Neuronal stem cell (in vitro differentiated cells): ENCODE data around the gene PPP1R1C.

Experiments
- DNase-seq: peaks from one replicate; pipeline ENCODE4 v3.0.0-alpha.2; 2013; ENCODE audit warnings: low spot score
- H2AFZ ChIP-seq: one replicate; pipeline ENCODE4 v1.6.1; 2013; ENCODE audit warnings: mild to moderate bottlenecking, low read length, inconsistent platforms
- H2AK5ac ChIP-seq: 2 replicates; pipeline ENCODE4 v1.6.1; 2013; ENCODE audit warnings: low read depth, mild to moderate bottlenecking, inconsistent platforms, low read length, moderate library complexity, mixed read lengths
- H2BK120ac ChIP-seq: 2 replicates; pipeline ENCODE4 v1.6.1; 2013; ENCODE audit warnings: low read depth, mild to moderate bottlenecking, inconsistent platforms, low read length, moderate library complexity, mixed read lengths
- H2BK12ac ChIP-seq: one replicate; pipeline ENCODE4 v1.6.1; 2013; ENCODE audit warnings: low read length, inconsistent platforms
- H2BK15ac ChIP-seq: 2 replicates; pipeline ENCODE4 v1.6.1; 2013; ENCODE audit warnings: mild to moderate bottlenecking, low read length, inconsistent platforms, mixed read lengths
- H2BK5ac ChIP-seq: one replicate; pipeline ENCODE4 v1.6.1; 2013; ENCODE audit warnings: inconsistent platforms, mild to moderate bottlenecking, low read length, moderate library complexity
- H3K14ac ChIP-seq: one replicate; pipeline ENCODE4 v1.6.1; 2013; ENCODE audit warnings: low read length, inconsistent platforms
- H3K18ac ChIP-seq: 2 replicates; pipeline ENCODE4 v1.6.1; 2013; ENCODE audit warnings: low read length, inconsistent platforms
- H3K23ac ChIP-seq: 2 replicates; pipeline ENCODE4 v1.6.1; 2013; ENCODE audit warnings: low read depth, mild to moderate bottlenecking, mixed read lengths, low read length, inconsistent platforms; ENCODE audit not compliant: poor library complexity
- H3K27ac ChIP-seq: replicated peaks from 3 replicates; pipeline ENCODE4 v1.5.1; 2013; ENCODE audit warnings: low read length, inconsistent platforms
- H3K27me3 ChIP-seq, 3 experiments: 2 replicates each; pipeline ENCODE4 v1.6.1; 2013; ENCODE audit warnings: low read length in 3 of 3, mild to moderate bottlenecking in 2 of 3, inconsistent platforms in 1 of 3, low read depth in 1 of 3, mixed read lengths in 1 of 3, moderate library complexity in 1 of 3; ENCODE audit not compliant: control insufficient read depth in 3 of 3, insufficient read depth in 3 of 3
- H3K36me3 ChIP-seq, 2 donors: replicated peaks in 1 of 2; 2 replicates each; pipeline ENCODE4 v1.6.1; 2013; ENCODE audit warnings: low read length in 2 of 2; ENCODE audit not compliant: control insufficient read depth in 2 of 2, insufficient read depth in 2 of 2
- H3K4ac ChIP-seq: 2 replicates; pipeline ENCODE4 v1.6.1; 2013; ENCODE audit warnings: inconsistent platforms, mild to moderate bottlenecking, low read length, moderate library complexity
- H3K4me1 ChIP-seq, 2 donors: 1 replicate in 1 of 2; 2 replicates in 1 of 2; pipeline ENCODE4 v1.6.1; 2013; ENCODE audit warnings: low read length in 2 of 2, low read depth in 1 of 2; ENCODE audit not compliant: control insufficient read depth in 2 of 2, insufficient read depth in 1 of 2
- H3K4me2 ChIP-seq: one replicate; pipeline ENCODE4 v1.6.1; 2013; ENCODE audit warnings: mild to moderate bottlenecking, low read length, inconsistent platforms; ENCODE audit not compliant: insufficient read depth, poor library complexity, severe bottlenecking
- H3K4me3 ChIP-seq, 2 donors: 2 replicates each; pipeline ENCODE4 v1.5.1; 2013; ENCODE audit warnings: low read length in 2 of 2, mild to moderate bottlenecking in 2 of 2, inconsistent platforms in 1 of 2, moderate library complexity in 1 of 2
- H3K79me1 ChIP-seq: one replicate; pipeline ENCODE4 v1.6.1; 2013; ENCODE audit warnings: low read depth, mild to moderate bottlenecking, inconsistent platforms, low read length, moderate library complexity
- H3K9ac ChIP-seq: one replicate; pipeline ENCODE4 v1.6.1; 2013; ENCODE audit warnings: mild to moderate bottlenecking, low read depth, low read length, inconsistent platforms; ENCODE audit not compliant: poor library complexity
- H3K9me3 ChIP-seq, 2 donors: replicated peaks in 1 of 2; 2 replicates each; pipeline versions ENCODE3 to v1.6.1; 2013; ENCODE audit warnings: low read length in 2 of 2, mild to moderate bottlenecking in 2 of 2, inconsistent platforms in 1 of 2, low read depth in 1 of 2, mixed read lengths in 1 of 2, moderate library complexity in 1 of 2; ENCODE audit not compliant: control insufficient read depth in 2 of 2, insufficient read depth in 1 of 2
- H4K8ac ChIP-seq: one replicate; pipeline ENCODE4 v1.6.1; 2013; ENCODE audit warnings: low read depth, mild to moderate bottlenecking, inconsistent platforms, low read length, moderate library complexity
- H4K91ac ChIP-seq: one replicate; pipeline ENCODE4 v1.6.1; 2013; ENCODE audit warnings: low read length, low read depth, mild to moderate bottlenecking, inconsistent platforms; ENCODE audit not compliant: poor library complexity
- WGBS, 2 donors: extraction: QIAGEN DNeasy Blood & Tissue Kit; methylation state at CpG; one replicate each; pipeline ENCODE4 v1.1.7; 2013; ENCODE audit warnings: missing lambda C conversion rate in 2 of 2, mixed read lengths in 1 of 2; ENCODE audit not compliant: insufficient read length in 2 of 2, insufficient replicate concordance in 1 of 2; ENCODE audit errors: extremely low coverage in 2 of 2; 5-methylcytosine and 5-hydroxymethylcytosine counted together

The PPP1R1C gene

DNA sequence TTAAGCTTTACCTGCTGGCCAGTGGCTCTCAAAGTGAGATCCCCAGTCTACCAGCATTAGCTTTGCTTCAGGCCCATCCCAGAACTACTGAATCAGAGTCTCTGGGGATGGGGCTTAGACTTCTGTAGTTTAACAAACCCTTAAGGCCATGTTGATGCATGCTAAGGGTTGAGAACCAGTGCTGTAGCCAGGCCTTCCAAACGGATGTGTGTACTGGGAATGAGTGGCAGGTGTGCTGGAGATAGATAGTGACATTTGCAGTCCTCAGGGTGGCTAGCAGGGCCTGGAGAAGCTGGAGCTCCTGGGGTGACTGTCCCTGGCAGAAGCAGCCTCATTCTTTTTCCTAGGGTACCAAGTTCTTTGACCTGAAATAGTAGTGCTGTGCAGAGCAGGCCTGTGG lies 148.5 kb downstream of the PPP1R1C start:
- no CpG with 5 or more reads among the region's 1 CpG for WGBS, 2 donors
- Histone ChIP-seq H2AFZ (no peak overlapping the region), H2BK15ac (no peak overlapping the region)

DNA sequence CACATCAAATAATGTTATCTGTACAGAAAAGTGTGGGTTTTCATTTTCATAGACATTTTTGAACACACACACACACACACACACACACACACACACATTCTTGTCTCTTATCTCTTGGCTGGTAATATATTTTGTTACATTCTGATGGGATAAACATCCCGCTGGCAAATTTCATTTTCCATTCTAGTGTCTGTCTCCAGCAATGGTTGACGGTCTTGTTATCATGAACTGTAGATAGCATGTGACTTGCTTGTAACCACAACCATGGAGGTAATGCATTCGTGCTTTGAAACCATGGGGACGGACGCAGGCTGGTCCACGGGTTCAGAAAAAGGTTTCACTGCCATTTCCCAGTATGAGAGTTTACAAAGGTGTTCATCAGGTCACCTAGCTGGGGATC lies 156.4 kb downstream of the PPP1R1C start:
- no peak overlapping the region for H2BK15ac ChIP-seq
- H3K9ac ChIP-seq: no peak overlapping the region
- no peak for DNase-seq
- H2BK5ac ChIP-seq: no peak overlapping the region
- no CpG with 5 or more reads among the region's 6 CpGs for WGBS, 2 donors
- no peak overlapping the region for H3K4me3 ChIP-seq
- H3K27ac ChIP-seq: no peak overlapping the region
- H3K36me3 ChIP-seq: no peaks in the 10 kb centered on the region
- H2AFZ ChIP-seq: no peak overlapping the region
- H3K4me1 ChIP-seq: peaks cover 0 to 9% of the 10 kb centered on the region in 2 donors
- H3K9me3 ChIP-seq: no peaks in the 10 kb centered on the region
- H2BK12ac ChIP-seq: no peak overlapping the region
- H2BK120ac ChIP-seq: no peak overlapping the region
- H3K79me1 ChIP-seq: no peaks in the 10 kb centered on the region
- H4K91ac ChIP-seq: no peak overlapping the region
- H3K23ac ChIP-seq: no peak overlapping the region
- no peak overlapping the region for H2AK5ac ChIP-seq
- no peak overlapping the region for H4K8ac ChIP-seq
- H3K14ac ChIP-seq: no peak overlapping the region
- H3K27me3 ChIP-seq: no peaks in the 10 kb centered on the region
- no peak overlapping the region for H3K4ac ChIP-seq
- no peak overlapping the region for H3K4me2 ChIP-seq
- H3K18ac ChIP-seq: no peak overlapping the region

More for the DNA sequence above, 148.5 kb downstream of the PPP1R1C start:
- no peak overlapping the region for H3K14ac ChIP-seq
- no peak overlapping the region for H3K4ac ChIP-seq
- no peak overlapping the region for H2BK12ac ChIP-seq
- no peak overlapping the region for H3K4me3 ChIP-seq
- H2BK5ac ChIP-seq: no peak overlapping the region
- no peaks in the 10 kb centered on the region for H3K27me3 ChIP-seq
- no peak overlapping the region for H3K4me2 ChIP-seq
- no peaks in the 10 kb centered on the region for H3K36me3 ChIP-seq
- no peak overlapping the region for H4K91ac ChIP-seq
- H2BK120ac ChIP-seq: no peak overlapping the region
- H3K27ac ChIP-seq: no peak overlapping the region
- H3K18ac ChIP-seq: no peak overlapping the region
- H3K9ac ChIP-seq: no peak overlapping the region
- H3K79me1 ChIP-seq: no peaks in the 10 kb centered on the region
- DNase-seq: no peak
- no peak overlapping the region for H3K23ac ChIP-seq
- no peak overlapping the region for H4K8ac ChIP-seq
- no peaks in the 10 kb centered on the region for H3K9me3 ChIP-seq
- peaks cover 0 to 3% of the 10 kb centered on the region in 2 donors for H3K4me1 ChIP-seq
- H2AK5ac ChIP-seq: no peak overlapping the region

DNA sequence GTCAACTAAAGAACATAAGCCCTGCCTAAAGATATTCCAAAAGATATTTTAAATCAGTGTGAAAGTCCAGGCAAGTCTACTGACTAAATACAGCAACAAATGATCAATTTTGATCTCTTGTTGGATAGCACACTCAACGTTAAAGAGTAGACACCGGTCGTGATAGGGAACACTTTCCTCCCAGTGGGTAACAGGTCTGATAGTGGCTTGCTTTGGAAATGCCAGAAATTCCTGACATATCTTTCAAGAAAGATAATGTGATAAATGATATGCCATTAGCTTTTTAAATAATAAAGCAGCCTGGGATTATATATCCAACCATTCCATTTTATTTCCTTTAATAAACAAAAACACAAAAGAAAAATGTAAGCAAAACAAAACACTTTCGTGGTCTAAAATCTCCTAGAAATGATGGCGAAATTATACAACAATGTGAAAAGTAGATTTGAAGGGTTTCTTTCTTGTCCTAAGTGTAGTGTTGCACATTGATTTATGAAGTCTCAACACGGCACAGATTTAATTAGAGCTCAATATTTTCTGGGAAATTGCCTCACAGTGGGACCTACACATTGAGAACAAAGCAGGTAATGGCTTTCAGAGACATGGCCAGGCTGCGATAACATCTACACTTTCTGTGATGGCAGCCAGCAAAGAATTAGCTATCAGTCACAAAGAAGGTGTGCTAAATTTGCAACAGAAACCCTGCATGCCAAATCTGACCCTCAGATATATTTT lies 158.6 kb downstream of the PPP1R1C start:
- Histone ChIP-seq H3K79me1 (no peaks in the 10 kb centered on the region), H4K8ac (no peak overlapping the region), H2BK120ac (no peak overlapping the region), H3K23ac (no peak overlapping the region), H3K14ac (no peak overlapping the region), H3K36me3 (no peaks in the 10 kb centered on the region), H3K4me1 (peaks cover 0 to 9% of the 10 kb centered on the region in 2 donors), H3K4me3 (no peak overlapping the region), H3K4ac (no peak overlapping the region), H2BK12ac (no peak overlapping the region), H3K9ac (no peak overlapping the region), H3K9me3 (no peaks in the 10 kb centered on the region), H2AFZ (no peak overlapping the region), H2BK15ac (no peak overlapping the region), H2AK5ac (no peak overlapping the region), H3K27me3 (no peaks in the 10 kb centered on the region), H3K27ac (no peak overlapping the region), H3K18ac (no peak overlapping the region), H4K91ac (no peak overlapping the region), H3K4me2 (no peak overlapping the region), H2BK5ac (no peak overlapping the region)
- no CpG with 5 or more reads among the region's 7 CpGs for WGBS, 2 donors
- no peak for DNase-seq

DNA sequence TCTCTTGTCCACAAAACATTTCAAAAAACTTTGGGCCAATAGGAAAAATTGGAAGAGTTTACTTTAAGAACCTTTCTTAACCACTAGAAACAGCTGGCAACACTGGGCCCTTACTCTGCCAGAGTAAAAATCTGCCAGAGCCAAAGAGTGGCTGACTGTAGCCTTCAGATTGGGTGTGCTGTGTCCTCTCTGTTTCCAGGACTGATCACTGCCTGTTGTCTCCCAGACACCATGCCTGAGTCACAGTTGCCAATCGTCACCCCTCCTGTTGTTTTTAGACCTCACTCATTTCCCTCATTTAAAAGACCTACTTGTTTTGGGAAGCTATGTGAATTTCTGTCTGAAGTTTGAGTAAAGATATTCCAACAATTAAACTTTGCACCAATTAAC lies 159.1 kb downstream of the PPP1R1C start:
- Histone ChIP-seq H3K36me3 (no peaks in the 10 kb centered on the region), H2BK120ac (no peak overlapping the region), H3K4me3 (no peak overlapping the region), H3K23ac (no peak overlapping the region), H3K4ac (no peak overlapping the region), H2BK5ac (no peak overlapping the region), H3K9ac (no peak overlapping the region), H3K4me1 (peaks cover 0 to 7% of the 10 kb centered on the region in 2 donors), H3K27ac (no peak overlapping the region), H3K14ac (no peak overlapping the region), H4K91ac (no peak overlapping the region), H3K9me3 (no peaks in the 10 kb centered on the region), H2AFZ (no peak overlapping the region), H2BK15ac (no peak overlapping the region), H4K8ac (no peak overlapping the region), H2BK12ac (no peak overlapping the region), H3K27me3 (no peaks in the 10 kb centered on the region), H3K18ac (no peak overlapping the region), H2AK5ac (no peak overlapping the region), H3K4me2 (no peak overlapping the region), H3K79me1 (no peaks in the 10 kb centered on the region)
- no peak for DNase-seq
- no CpG with 5 or more reads among the region's 1 CpG for WGBS, 2 donors
